ENCODE measurements around the gene TUBA1C. TPM values are rescaled to one million over a fixed set of nuclear protein-coding genes. Genes with fewer than 3 reads are reported as not detected.

Gene TUBA1C
- total and polyA plus RNA-seq, 2 of the 4 experiments (the other 2 are of a cell fraction) = 1,420 to 2,555 TPM

GRCh38 chr12:49259452-49259851, 5.4 kb upstream of the TUBA1C start:
- H2AK9ac ChIP-seq (replicated peaks; ENCODE audit: low read depth, low read length, poor library complexity) = no peak overlapping the region
- ATAC-seq (ENCODE audit: low read depth) = no peak
- H4K91ac ChIP-seq (ENCODE audit: insufficient read depth, low read depth, low read length) = no peak overlapping the region; the same call in 1 of the 2 replicates
- H3K4me3 ChIP-seq (ENCODE audit: insufficient read depth, low read depth, low read length) = no peak overlapping the region
- H3K9me3 ChIP-seq (ENCODE audit: control insufficient read depth, insufficient read depth, low read length) = no peaks in the 10 kb centered on the region
- H2BK20ac ChIP-seq (ENCODE audit: low read depth, low read length) = peak overlapping the region; percentile 32; the same call in 1 of the 2 replicates
- intact Hi-C loops (cut with micrococcal nuclease) = no loop called here
- no peak overlapping the region for H2AFZ ChIP-seq (replicated peaks; ENCODE audit: low read length, poor library complexity)
- DNase-seq = no peak
- dilution Hi-C loops (cut with HindIII; ENCODE audit: low sequenced_read_pairs, unreplicated experiment) = no loop called here
- peaks cover 4% of the 10 kb centered on the region; the same call in 1 of the 2 replicates for H4K20me1 ChIP-seq (ENCODE audit: insufficient read depth, low read length)
- H3K4me1 ChIP-seq (ENCODE audit: control insufficient read depth, insufficient read depth, low read length) = peaks cover 15% of the 10 kb centered on the region
- peak overlapping the region; percentile 28 for H2BK120ac ChIP-seq (ENCODE audit: low read depth, low read length)
- no peak for TF ChIP-seq NFE2L2 (IDR thresholded peaks at IDR 0.05; ENCODE audit: low read depth, low read length)
- TF ChIP-seq RAD21 (IDR thresholded peaks at IDR 0.05; ENCODE audit: low read length) = no peak
- peak; percentile 43 for TF ChIP-seq MAFK (IDR thresholded peaks at IDR 0.05; ENCODE audit: low read depth, low read length)
- no peak for TF ChIP-seq FOS (IDR thresholded peaks at IDR 0.05; ENCODE audit: low read depth, low read length)
- in situ Hi-C loops (cut with MboI; ENCODE audit: low sequenced_read_pairs) = no loop called here
- H3K27me3 ChIP-seq (ENCODE audit: control insufficient read depth, insufficient read depth, low read length) = no peaks in the 10 kb centered on the region
- H3K18ac ChIP-seq (ENCODE audit: low read depth, low read length) = peak overlapping the region; percentile 42; the same call in 1 of the 2 replicates
- ChIA-PET CTCF (no interaction called here), POLR2A (ENCODE audit: unreplicated experiment) (no interaction called here)
- no peak overlapping the region for H3K27ac ChIP-seq (ENCODE audit: insufficient read depth, low read length)
- H4K8ac ChIP-seq (ENCODE audit: low read depth in 2 of 2, low read length in 2 of 2) = peak overlapping the region in 1 of 2 experiments; percentile 12; a peak in 1 of 4 replicates
- no CpG with 5 or more reads among the region's 4 CpGs for WGBS, 2 experiments (ENCODE audit: extremely low coverage in 2 of 2, insufficient read length in 1 of 2)
- H2AK5ac ChIP-seq (ENCODE audit: low read depth, low read length) = peak overlapping the region; percentile 18; the same call in 1 of the 2 replicates
- peak overlapping the region; percentile 6; the same call in 1 of the 2 replicates for H3K23ac ChIP-seq (ENCODE audit: low read depth, low read length)
- H3K79me1 ChIP-seq (ENCODE audit: low read depth in 1 of 2, low read length in 2 of 2) = peaks cover 10 to 52% of the 10 kb centered on the region in 2 experiments
- H2BK15ac ChIP-seq (ENCODE audit: low read depth, low read length) = no peak overlapping the region
- H3K56ac ChIP-seq (ENCODE audit: extremely low read depth, insufficient read depth, low read length) = no peak overlapping the region
- H4K5ac ChIP-seq (ENCODE audit: low read depth, low read length) = no peak overlapping the region
- no TSS peak for BruUV-seq (replicated peaks)
- peak overlapping the region; percentile 52; the same call in 1 of the 2 replicates for H3K4ac ChIP-seq (ENCODE audit: low read depth, low read length)
- H3K9me1 ChIP-seq (ENCODE audit: insufficient read depth, low read length) = peaks cover 20% of the 10 kb centered on the region; the same call in 1 of the 2 replicates
- 0 out of 2 replicates have a peak overlapping the region, but pooled peaks have one; percentile 42 for H3K9ac ChIP-seq (ENCODE audit: low read depth, low read length)
- peak overlapping the region; percentile 44; the same call in 1 of the 2 replicates for H3K14ac ChIP-seq (replicated peaks; ENCODE audit: low read depth, low read length)
- no peak overlapping the region for H3K4me2 ChIP-seq (ENCODE audit: low read depth, low read length)
- H3K36me3 ChIP-seq (ENCODE audit: control insufficient read depth, insufficient read depth, low read length) = no peaks in the 10 kb centered on the region
- peak overlapping the region; percentile 93 for H2BK5ac ChIP-seq (ENCODE audit: low read depth, low read length, poor library complexity, severe bottlenecking)

All from IMR-90 (cell line).